OCI-LY3 (cell line): ENCODE measurements around the gene SLC5A10.
"Not testable (repeated sequence)": the region's sequence is repeated elsewhere in the genome, so short reads cannot be mapped to it uniquely, and the experiment has no call there.

Experiments
- H2AFZ ChIP-seq: fragments of 200-600, 300-600 bp; shearing (Covaris generic); 2 replicates; pipeline ENCODE4 v1.6.0; 2014; ENCODE audit warnings: antibody characterized with exemption, low read depth, low read length
- H3K27ac ChIP-seq: fragments of 200-600, 300-600 bp; sonication (generic); 2 replicates; pipeline ENCODE4 v1.5.1; 2014; ENCODE audit warnings: mild to moderate bottlenecking, low read length, moderate library complexity, mixed read lengths
- H3K27me3 ChIP-seq: fragments of 200-600, 300-600 bp; sonication (generic); 2 replicates; pipeline ENCODE4 v1.6.1; 2014; ENCODE audit warnings: low read depth, low read length, mixed read lengths
- H3K36me3 ChIP-seq: fragments of 200-600, 300-600 bp; sonication (generic); replicated peaks from 2 replicates; pipeline ENCODE3; 2014; ENCODE audit warnings: low read depth, low read length, mixed read lengths
- H3K4me1 ChIP-seq: fragments of 300-600, 200-600 bp; sonication (generic); 2 replicates; pipeline ENCODE4 v1.6.1; 2014; ENCODE audit warnings: low read length, mixed read lengths
- H3K4me2 ChIP-seq: fragments of 200-600, 300-600 bp; sonication (generic); 2 replicates; pipeline ENCODE4 v1.6.1; 2014; ENCODE audit warnings: low read length, mixed read lengths
- H3K4me3 ChIP-seq: fragments of 300-600, 200-600 bp; sonication (generic); 2 replicates; pipeline ENCODE4 v1.5.1; 2014; ENCODE audit warnings: antibody characterized with exemption, mild to moderate bottlenecking, low read length, moderate library complexity
- H3K79me2 ChIP-seq: fragments of 300-600, 200-600 bp; shearing (Covaris generic); 2 replicates; pipeline ENCODE4 v1.6.1; 2014; ENCODE audit warnings: mild to moderate bottlenecking, low read length, mixed read lengths
- H3K9ac ChIP-seq: fragments of 300-600, 200-600 bp; shearing (Covaris generic); 2 replicates; pipeline ENCODE4 v1.6.0; 2014; ENCODE audit warnings: mild to moderate bottlenecking, low read length, moderate library complexity
- H3K9me3 ChIP-seq: fragments of 200-600, 300-600 bp; shearing (Covaris generic); 2 replicates; pipeline ENCODE4 v1.6.1; 2014; ENCODE audit warnings: low read length, mixed read lengths; ENCODE audit not compliant: insufficient read depth
- H4K20me1 ChIP-seq: fragments of 200-600, 300-600 bp; sonication (generic); 2 replicates; pipeline ENCODE4 v1.6.1; 2016; ENCODE audit warnings: low read length, mixed read lengths; ENCODE audit not compliant: insufficient read depth

The SLC5A10 gene

GRCh38 chr17:19042369-19042768, 90.4 kb downstream of the SLC5A10 start:
- not testable (repeated sequence) for H3K4me3 ChIP-seq, H3K27me3 ChIP-seq, H3K79me2 ChIP-seq, H4K20me1 ChIP-seq, H2AFZ ChIP-seq, H3K9ac ChIP-seq, H3K4me2 ChIP-seq, H3K36me3 ChIP-seq, H3K9me3 ChIP-seq, H3K27ac ChIP-seq, H3K4me1 ChIP-seq

- H3K79me2 ChIP-seq, H4K20me1 ChIP-seq, H3K4me3 ChIP-seq, H3K4me2 ChIP-seq, H2AFZ ChIP-seq, H3K4me1 ChIP-seq, H3K36me3 ChIP-seq, H3K27me3 ChIP-seq, H3K9me3 ChIP-seq, H3K9ac ChIP-seq, H3K27ac ChIP-seq: not testable (repeated sequence)
These were observed 91.1 kb downstream of the SLC5A10 start for GRCh38 chr17:19043032-19043431.

- not testable (repeated sequence) for H3K4me1 ChIP-seq, H4K20me1 ChIP-seq, H3K4me2 ChIP-seq, H3K9me3 ChIP-seq, H3K27me3 ChIP-seq, H3K79me2 ChIP-seq, H3K27ac ChIP-seq, H3K9ac ChIP-seq, H2AFZ ChIP-seq, H3K36me3 ChIP-seq, H3K4me3 ChIP-seq
These were observed 92.7 kb downstream of the SLC5A10 start for GRCh38 chr17:19044643-19045042.

DNA sequence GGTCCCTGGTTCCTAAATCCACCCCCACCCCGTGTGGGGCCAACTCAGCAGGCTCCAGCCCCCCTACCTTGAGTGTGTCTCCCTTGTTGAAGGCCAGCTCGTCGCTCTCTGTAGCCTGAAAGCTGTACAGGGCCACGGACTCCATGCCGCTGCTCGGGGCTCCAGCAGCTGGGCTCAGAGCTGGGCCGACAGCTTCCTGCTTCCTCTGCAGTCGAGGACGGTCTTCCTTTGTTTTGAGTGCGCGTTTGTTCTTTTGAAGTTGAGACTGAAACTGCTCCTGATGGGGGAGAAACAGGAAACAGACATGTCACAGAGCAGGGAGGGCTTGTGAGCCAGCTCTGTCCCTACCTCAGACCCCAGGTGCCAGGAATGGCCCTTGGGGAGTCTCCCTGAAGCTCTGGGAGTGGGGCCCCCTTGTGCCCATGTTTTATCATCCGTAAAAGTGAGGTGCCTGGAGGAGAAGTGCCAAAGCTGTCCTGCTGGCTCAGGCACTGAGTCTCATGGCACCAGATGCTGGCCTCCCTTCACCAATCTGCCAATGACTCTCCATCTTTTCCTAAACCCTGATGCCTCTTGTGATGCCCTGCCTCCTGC, 94.9 kb downstream of the SLC5A10 start, which contains the start of gene GRAP:
Gene GRAP, minus strand, starts transcription at position 176 of the 594 bp plus-strand sequence. Its CDS starts 31 bp downstream, at position 145.
- H3K9me3 ChIP-seq, H3K9ac ChIP-seq, H4K20me1 ChIP-seq, H3K4me1 ChIP-seq, H3K4me3 ChIP-seq, H3K79me2 ChIP-seq, H2AFZ ChIP-seq, H3K36me3 ChIP-seq, H3K27me3 ChIP-seq, H3K27ac ChIP-seq, H3K4me2 ChIP-seq: not testable (repeated sequence)

DNA sequence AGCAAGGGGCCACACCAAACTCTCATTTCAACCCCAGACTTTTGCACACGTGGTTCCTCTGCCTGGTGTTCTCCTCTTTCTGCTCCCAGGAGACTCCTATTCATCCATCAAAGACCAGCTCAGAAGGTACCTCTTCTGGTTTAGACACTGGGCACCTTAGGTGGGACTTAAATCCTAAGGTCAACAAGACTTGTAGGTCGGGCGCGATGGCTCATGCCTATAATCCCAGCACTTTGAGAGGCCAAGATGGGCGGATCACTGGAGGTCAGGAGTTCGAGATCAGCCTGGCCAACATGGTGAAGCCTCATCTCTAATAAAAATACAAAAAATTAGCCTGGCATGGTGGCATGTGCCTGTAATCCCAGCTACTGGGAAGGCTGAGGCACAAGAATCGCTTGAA, 95.5 kb downstream of the SLC5A10 start:
- not testable (repeated sequence) for H3K79me2 ChIP-seq, H2AFZ ChIP-seq, H3K9ac ChIP-seq, H3K27ac ChIP-seq, H4K20me1 ChIP-seq, H3K36me3 ChIP-seq, H3K4me3 ChIP-seq, H3K4me2 ChIP-seq, H3K9me3 ChIP-seq, H3K4me1 ChIP-seq, H3K27me3 ChIP-seq

DNA sequence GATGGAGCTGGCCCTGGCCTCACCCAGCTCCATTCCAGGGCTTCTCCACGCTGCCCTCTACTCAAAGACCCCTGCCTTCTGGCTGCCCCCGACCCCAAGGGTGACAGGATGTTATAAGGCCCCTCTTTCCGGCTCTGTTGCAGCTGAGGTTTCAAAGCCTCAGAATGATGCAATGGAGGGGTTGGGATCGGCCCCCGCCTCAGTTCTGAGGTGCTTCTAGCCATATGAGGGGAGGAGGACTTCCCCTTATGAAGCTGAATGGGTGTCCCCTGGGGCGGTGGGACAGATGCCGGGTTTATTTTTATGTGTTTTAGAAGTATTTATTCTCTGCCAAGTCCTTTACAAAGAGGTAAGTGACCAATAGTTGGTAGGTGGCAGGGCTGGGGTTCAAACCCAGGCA, 96.9 kb downstream of the SLC5A10 start:
- not testable (repeated sequence) for H3K9ac ChIP-seq, H3K4me3 ChIP-seq, H3K4me2 ChIP-seq, H3K79me2 ChIP-seq, H3K27me3 ChIP-seq, H3K27ac ChIP-seq, H2AFZ ChIP-seq, H3K36me3 ChIP-seq, H3K4me1 ChIP-seq, H3K9me3 ChIP-seq, H4K20me1 ChIP-seq

DNA sequence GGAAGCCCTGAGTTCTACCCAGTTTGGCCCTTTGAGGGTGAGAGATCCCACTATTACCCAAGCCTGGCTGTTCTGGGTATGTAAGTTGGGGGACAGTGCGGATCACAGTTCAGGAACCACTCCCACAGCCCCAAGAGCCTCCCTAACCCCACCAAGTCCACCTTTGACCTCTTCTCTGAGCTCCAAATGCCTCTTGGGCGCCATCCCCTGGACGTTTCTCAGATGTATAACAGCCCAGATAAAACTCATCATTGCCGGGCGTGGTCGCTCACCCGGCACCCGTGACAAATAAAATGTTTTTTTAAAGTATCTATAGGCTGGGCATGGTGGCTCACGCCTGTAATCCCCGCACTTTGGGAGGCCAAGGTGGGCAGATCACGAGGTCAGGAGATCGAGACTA, 103.5 kb downstream of the SLC5A10 start:
- H3K79me2 ChIP-seq, H3K4me1 ChIP-seq, H3K27ac ChIP-seq, H3K4me3 ChIP-seq, H3K4me2 ChIP-seq, H3K27me3 ChIP-seq, H3K9me3 ChIP-seq, H2AFZ ChIP-seq, H3K36me3 ChIP-seq, H3K9ac ChIP-seq, H4K20me1 ChIP-seq: not testable (repeated sequence)

GRCh38 chr17:19062009-19062717, 110.2 kb downstream of the SLC5A10 start:
- H3K4me1 ChIP-seq, H3K27ac ChIP-seq, H4K20me1 ChIP-seq, H3K27me3 ChIP-seq, H3K36me3 ChIP-seq, H2AFZ ChIP-seq, H3K4me3 ChIP-seq, H3K9me3 ChIP-seq, H3K9ac ChIP-seq, H3K79me2 ChIP-seq, H3K4me2 ChIP-seq: not testable (repeated sequence)

GRCh38 chr17:19062718-19063325, 110.9 kb downstream of the SLC5A10 start:
- not testable (repeated sequence) for H3K36me3 ChIP-seq, H3K9ac ChIP-seq, H2AFZ ChIP-seq, H3K4me1 ChIP-seq, H3K79me2 ChIP-seq, H4K20me1 ChIP-seq, H3K27me3 ChIP-seq, H3K27ac ChIP-seq, H3K4me3 ChIP-seq, H3K4me2 ChIP-seq, H3K9me3 ChIP-seq
